ENCODE results near the gene PTGER2.

DNA sequence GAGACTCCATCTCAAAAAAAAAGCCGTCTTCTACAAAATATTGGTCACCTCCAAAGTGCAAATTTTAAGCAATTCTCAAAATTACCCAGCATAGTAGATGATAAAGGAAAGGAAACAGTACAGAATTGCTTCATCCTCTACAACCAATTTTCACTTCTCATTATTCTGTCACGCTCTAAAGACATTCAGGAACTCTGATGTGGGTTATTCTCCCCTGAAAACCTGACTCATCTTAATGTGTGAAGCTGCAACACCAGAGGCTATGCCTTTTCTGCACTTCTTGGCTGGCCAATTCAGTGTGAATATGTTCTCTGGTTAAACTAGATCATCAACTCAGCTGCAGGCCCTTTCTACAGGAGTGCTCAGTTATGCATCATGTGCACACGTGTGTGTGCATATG, 11.0 kb downstream of the PTGER2 start:
- TF ChIP-seq CTCF (IDR thresholded peaks at IDR 0.05) (no peak), POLR2A (IDR thresholded peaks at IDR 0.05) (no peak), POLR2AphosphoS5 (IDR thresholded peaks at IDR 0.05) (no peak)
